H1 (cell line): ENCODE results near the gene MAP3K3. TPM values are rescaled to one million over a fixed set of nuclear protein-coding genes. Genes with fewer than 3 reads are reported as not detected.
A peak's percentile ranks its signal among the peaks of the same experiment; 100 is the strongest.

Source experiments
- EP300 ChIP-seq, 2 experiments: IDR thresholded peaks; 1 replicate in 1 of 2; 2 replicates in 1 of 2; pipeline ENCODE4 v1.6.1; 2011 to 2012; ENCODE audit warnings: low read depth in 2 of 2, low read length in 2 of 2, mild to moderate bottlenecking in 2 of 2, borderline replicate concordance in 1 of 2, inconsistent platforms in 1 of 2, moderate library complexity in 1 of 2
- MAFK ChIP-seq: IDR thresholded peaks from 2 replicates; pipeline ENCODE4 v1.6.1; 2012; ENCODE audit warnings: low read depth, mild to moderate bottlenecking, improper control_type of control experiment, low read length
- SIN3A ChIP-seq, 2 experiments: IDR thresholded peaks in 1 of 2; conservative IDR thresholded peaks in 1 of 2; 2 replicates each; pipeline ENCODE4 v1.6.1; 2011 to 2012; ENCODE audit warnings: low read length in 2 of 2, improper control_type of control experiment in 1 of 2, low read depth in 1 of 2, mild to moderate bottlenecking in 1 of 2
- polyA plus RNA-seq, 7 experiments: library from polyadenylated mRNA; depleted of rRNA in 3 of 7; stranded (reverse) in 5 of 7; unstranded in 2 of 7; fragments of >200 nt in 5 of 7; fragments of 200-250 nt in 2 of 7; gene quantifications; 1 replicate in 5 of 7; 2 replicates in 1 of 7; 4 replicates in 1 of 7; pipeline versions ENCODE4 v1.2.1 to v1.2.3, GENCODE V29; 2011 to 2013; ENCODE audit warnings: missing spikeins in 2 of 7, mixed read lengths in 2 of 7
- total RNA-seq: library from RNA; stranded (reverse); fragmentation: NEBNext Ultra II Directional; extraction: Animal tissue kit (Norgen Biotek cat#: 25700); gene quantifications from 2 replicates; pipeline ENCODE4 v1.2.1, GENCODE V29; 2021
- TF ChIP-seq, protein P1 (sequence below): IDR thresholded peaks from 2 replicates; pipeline ENCODE4 v1.6.1; 2012; ENCODE audit warnings: inconsistent platforms

Gene MAP3K3
- total and polyA plus RNA-seq, 2 of the 8 experiments (the other 6 are each of a cell fraction or from before 2014, with no cell fraction given), result 10.3 to 21.0 TPM

DNA sequence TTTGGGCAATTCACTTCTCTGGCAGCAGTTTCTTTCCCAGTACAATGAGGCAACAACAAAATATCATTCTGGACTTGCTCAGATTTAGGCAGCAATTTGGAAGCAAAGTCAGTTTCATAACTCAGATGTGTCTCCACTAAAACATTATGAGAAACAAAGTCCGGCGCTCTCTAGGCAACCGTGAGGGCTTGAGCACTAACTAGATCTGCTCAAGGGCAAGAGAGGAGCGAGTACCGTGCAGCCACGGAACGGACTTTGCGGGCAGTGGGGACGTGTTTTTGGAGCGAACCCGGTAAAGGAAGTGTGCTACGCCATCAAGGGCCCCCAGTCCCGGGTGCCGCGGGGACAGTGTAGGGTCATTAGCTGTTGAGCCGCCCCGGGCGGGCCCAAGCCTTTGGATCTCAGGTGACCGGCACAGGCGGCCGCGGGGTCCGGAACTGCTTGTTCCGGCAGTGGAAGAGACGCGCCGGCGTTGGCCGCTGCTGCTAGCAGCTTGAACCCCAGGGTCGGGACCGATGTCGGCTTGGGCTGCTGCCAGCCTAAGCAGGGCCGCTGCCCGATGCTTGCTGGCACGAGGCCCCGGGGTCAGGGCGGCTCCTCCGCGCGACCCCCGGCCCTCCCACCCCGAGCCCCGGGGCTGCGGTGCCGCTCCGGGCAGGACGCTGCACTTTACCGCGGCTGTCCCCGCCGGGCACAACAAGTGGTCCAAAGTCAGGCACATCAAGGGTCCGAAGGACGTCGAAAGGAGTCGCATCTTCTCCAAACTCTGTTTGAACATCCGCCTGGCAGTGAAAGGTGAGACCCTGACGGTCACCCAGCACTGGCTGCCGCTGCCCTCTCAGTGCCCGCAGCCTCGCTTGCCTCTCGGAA is 21.4 kb upstream of the MAP3K3 start, which contains the start of gene TACO1 (continued):
- TF ChIP-seq SIN3A (conservative IDR thresholded peaks at IDR 0.05 in 1 of 2, IDR thresholded peaks at IDR 0.05 in 1 of 2; ENCODE audit: low read depth in 1 of 2, low read length in 2 of 2), result peak; percentile 77 to 82; a peak in 2 of 4 replicates
- TF ChIP-seq EP300 (IDR thresholded peaks at IDR 0.05; ENCODE audit: borderline replicate concordance in 1 of 2, low read depth in 2 of 2, low read length in 2 of 2), result peak in 1 of 2 experiments; percentile 54; a peak in 1 of 3 replicates
- TF ChIP-seq, protein P1, sequence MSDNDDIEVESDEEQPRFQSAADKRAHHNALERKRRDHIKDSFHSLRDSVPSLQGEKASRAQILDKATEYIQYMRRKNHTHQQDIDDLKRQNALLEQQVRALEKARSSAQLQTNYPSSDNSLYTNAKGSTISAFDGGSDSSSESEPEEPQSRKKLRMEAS, result peak; percentile 85
- TF ChIP-seq MAFK, result no peak
